SK-N-SH (cell line): ENCODE data around the gene CTRB1. TPM values are rescaled to one million over a fixed set of nuclear protein-coding genes. Genes with fewer than 3 reads are reported as not detected.

Experiments used
- CTCF ChIA-PET: fragments of 300-600, 350-600 bp; formaldehyde crosslinking; extraction: SDS; loops from one replicate; lab custom pipeline; 2021; lab: Yijun Ruan, JAX
- POLR2A ChIA-PET: fragments of 350-600 bp; sonication (Branson Sonifier 250); formaldehyde crosslinking; extraction: SDS; loops from one replicate; lab custom pipeline; 2020; ENCODE audit warnings: antibody characterized with exemption, inconsistent platforms; lab: Yijun Ruan, JAX
- DNase-seq: peaks from one replicate; pipeline ENCODE4 v3.0.0; 2012
- H2AFZ ChIP-seq: fragments of 200-600 bp; sonication (generic); 2 replicates; pipeline ENCODE4 v1.8.1; 2016; ENCODE audit warnings: antibody characterized with exemption, mild to moderate bottlenecking, low read depth
- H3F3A ChIP-seq: fragments of 200-600 bp; sonication (generic); replicated peaks from 2 replicates; pipeline ENCODE3; 2016; ENCODE audit warnings: antibody characterized with exemption, mild to moderate bottlenecking; ENCODE audit not compliant: insufficient read depth
- H3K27ac ChIP-seq, 2 experiments: fragments of 200-500 bp in 1 of 2; fragments of 200-600 bp in 1 of 2; sonication (Bioruptor generic) in 1 of 2; sonication (generic), shearing (Covaris generic) in 1 of 2; 2 replicates each; pipeline versions ENCODE4 v1.5.1 to v1.6.1; 2014 to 2016; ENCODE audit warnings: low read depth in 2 of 2, inconsistent platforms in 1 of 2, low read length in 1 of 2, mild to moderate bottlenecking in 1 of 2, mixed read lengths in 1 of 2
- H3K27me3 ChIP-seq: fragments of 200-600 bp; sonication (generic), shearing (Covaris generic); 2 replicates; pipeline ENCODE4 v1.6.1; 2016; ENCODE audit warnings: mixed run types; ENCODE audit not compliant: insufficient read depth
- H3K36me3 ChIP-seq, 2 experiments: fragments of 200-500 bp in 1 of 2; fragments of 200-600 bp in 1 of 2; sonication (Bioruptor generic) in 1 of 2; sonication (generic) in 1 of 2; replicated peaks in 1 of 2; 2 replicates each; pipeline versions ENCODE3 to v1.5.1; 2014 to 2016; ENCODE audit warnings: low read length in 1 of 2, mild to moderate bottlenecking in 1 of 2; ENCODE audit not compliant: insufficient read depth in 2 of 2, control insufficient read depth in 1 of 2
- H3K4me1 ChIP-seq, 2 experiments: fragments of 200-500 bp in 1 of 2; fragments of 200-600 bp in 1 of 2; sonication (Bioruptor generic) in 1 of 2; sonication (generic), shearing (Covaris generic) in 1 of 2; 2 replicates each; pipeline versions ENCODE4 v1.5.1 to v1.6.1; 2014 to 2016; ENCODE audit warnings: low read depth in 1 of 2, low read length in 1 of 2, mixed run types in 1 of 2; ENCODE audit not compliant: insufficient read depth in 2 of 2, control insufficient read depth in 1 of 2
- H3K4me2 ChIP-seq: fragments of 200-600 bp; sonication (generic), shearing (Covaris generic); 2 replicates; pipeline ENCODE4 v1.6.1; 2017; ENCODE audit warnings: mixed run types
- H3K4me3 ChIP-seq, 2 experiments: fragments of 200-500 bp in 1 of 2; fragments of 200-600 bp in 1 of 2; sonication (Bioruptor generic) in 1 of 2; sonication (generic), shearing (Covaris generic) in 1 of 2; 2 replicates each; pipeline versions ENCODE4 v1.5.1 to v1.8.1; 2014 to 2016; ENCODE audit warnings: low read depth in 2 of 2, inconsistent platforms in 1 of 2, low read length in 1 of 2, mild to moderate bottlenecking in 1 of 2, mixed read lengths in 1 of 2, moderate library complexity in 1 of 2
- H3K79me2 ChIP-seq: fragments of 200-600 bp; sonication (generic); 2 replicates; pipeline ENCODE4 v1.8.1; 2017; ENCODE audit warnings: mild to moderate bottlenecking; ENCODE audit not compliant: insufficient read depth
- H3K9ac ChIP-seq: fragments of 200-600 bp; sonication (generic); 2 replicates; pipeline ENCODE4 v1.6.1; 2017; ENCODE audit warnings: mixed run types
- H3K9me2 ChIP-seq: fragments of 200-600 bp; sonication (generic); 2 replicates; pipeline ENCODE4 v1.6.1; 2017; ENCODE audit warnings: mixed run types
- H3K9me3 ChIP-seq: fragments of 200-600 bp; sonication (generic); 2 replicates; pipeline ENCODE4 v1.6.1; 2017; ENCODE audit warnings: mixed run types, mild to moderate bottlenecking, moderate library complexity
- H4K20me1 ChIP-seq: fragments of 200-600 bp; sonication (generic); 2 replicates; pipeline ENCODE4 v1.6.1; 2017; ENCODE audit warnings: mild to moderate bottlenecking, mixed run types; ENCODE audit not compliant: insufficient read depth
- ELF1 ChIP-seq: IDR thresholded peaks from 2 replicates; pipeline ENCODE4 v1.4.0; 2012
- EP300 ChIP-seq, 2 experiments: IDR thresholded peaks; 2 replicates each; pipeline versions ENCODE4 v1.4.0 to v1.6.1; 2012; ENCODE audit warnings: borderline replicate concordance in 1 of 2, low read depth in 1 of 2, low read length in 1 of 2
- FOSL2 ChIP-seq: IDR thresholded peaks from 2 replicates; pipeline ENCODE4 v1.4.0; 2012; ENCODE audit warnings: low read depth, mild to moderate bottlenecking, moderate library complexity, borderline replicate concordance
- FOXJ3 ChIP-seq: sonication (generic); formaldehyde crosslinking; IDR thresholded peaks from 2 replicates; pipeline ENCODE4 v1.5.1; 2020; ENCODE audit warnings: mild to moderate bottlenecking, missing genetic modification reagents
- FOXM1 ChIP-seq: IDR thresholded peaks from 2 replicates; pipeline ENCODE4 v1.4.0; 2012; ENCODE audit warnings: low read depth, mild to moderate bottlenecking
- GABPA ChIP-seq: IDR thresholded peaks from 2 replicates; pipeline ENCODE4 v1.4.0; 2012; ENCODE audit warnings: low read depth, mild to moderate bottlenecking
- GATA2 ChIP-seq: sonication (generic); formaldehyde crosslinking; IDR thresholded peaks from 2 replicates; pipeline ENCODE4 v1.5.0; 2020; ENCODE audit warnings: mild to moderate bottlenecking, missing genetic modification reagents
- NRF1 ChIP-seq: IDR thresholded peaks from 2 replicates; pipeline ENCODE4 v1.6.1; 2012; ENCODE audit warnings: low read depth, mild to moderate bottlenecking, low read length
- POLR2AphosphoS5 ChIP-seq: IDR thresholded peaks from 2 replicates; pipeline ENCODE4 v1.6.1; 2012; ENCODE audit warnings: low read depth, low read length
- RAD21 ChIP-seq: IDR thresholded peaks from 2 replicates; pipeline ENCODE4 v1.6.1; 2012; ENCODE audit warnings: mild to moderate bottlenecking, low read length
- RFX5 ChIP-seq: IDR thresholded peaks from 2 replicates; pipeline ENCODE4 v1.6.1; 2012; ENCODE audit warnings: mild to moderate bottlenecking, improper control_type of control experiment, low read length
- TAF1 ChIP-seq: IDR thresholded peaks from 2 replicates; pipeline ENCODE4 v1.6.1; 2012; ENCODE audit warnings: low read depth, mild to moderate bottlenecking, low read length, moderate library complexity, borderline replicate concordance
- TCF12 ChIP-seq: IDR thresholded peaks from 2 replicates; pipeline ENCODE4 v1.4.0; 2012
- YY1 ChIP-seq: IDR thresholded peaks from 2 replicates; pipeline ENCODE4 v1.4.0; 2012; ENCODE audit warnings: low read depth, mild to moderate bottlenecking
- WGBS: methylation state at CpG from one replicate; pipeline ENCODE4 v1.1.6; 2017; ENCODE audit warnings: low lambda C conversion rate; 5-methylcytosine and 5-hydroxymethylcytosine counted together
- polyA plus RNA-seq, 3 experiments: library from polyadenylated mRNA; depleted of rRNA; stranded (reverse); fragments of >200 nt; gene quantifications; 2 replicates each; pipeline ENCODE4 v1.2.3, GENCODE V29; 2012
- TF ChIP-seq, protein P1 (sequence below): IDR thresholded peaks from 2 replicates; pipeline ENCODE4; 2012
- TF ChIP-seq, protein P2 (sequence below): IDR thresholded peaks from 2 replicates; pipeline ENCODE4 v1.4.0; 2012; ENCODE audit warnings: low read depth, borderline replicate concordance
- TF ChIP-seq, protein P3 (sequence below): IDR thresholded peaks from 2 replicates; pipeline ENCODE4 v1.4.0; 2012; ENCODE audit warnings: low read depth, borderline replicate concordance
- TF ChIP-seq, protein P4 (sequence below): IDR thresholded peaks from 2 replicates; pipeline ENCODE4 v1.6.1; 2012; ENCODE audit warnings: mild to moderate bottlenecking, low read depth, low read length, moderate library complexity

CTRB1 gene
- polyA plus RNA-seq, 1 of the 3 experiments (the other 2 are of a cell fraction): not detected

DNA sequence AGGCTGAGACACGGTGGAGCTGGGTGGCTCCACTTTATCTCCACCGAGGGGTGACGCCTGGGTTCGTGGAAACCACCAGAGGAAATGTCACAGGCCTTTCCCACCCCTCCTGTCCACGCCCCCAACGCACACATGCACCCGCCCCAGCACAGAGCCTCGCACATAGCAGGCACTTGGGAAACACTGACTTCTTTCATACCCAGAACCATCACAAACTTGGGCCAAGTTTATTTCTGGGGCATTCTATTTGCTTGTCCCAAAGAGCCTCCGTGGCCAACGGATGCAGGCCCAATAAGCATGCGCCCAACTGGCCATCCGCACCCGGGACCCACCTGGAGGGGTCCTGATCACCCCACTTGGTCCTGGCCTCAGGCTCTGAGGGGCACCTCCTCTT lies 29.4 kb downstream of the CTRB1 start:
- H3K4me1 ChIP-seq: peaks cover 72 to 73% of the 10 kb centered on the region in 2 experiments
- H3K9ac ChIP-seq: peak overlapping the region; percentile 98; the same call in 1 of the 2 replicates
- no peaks in the 10 kb centered on the region for H3K9me2 ChIP-seq
- ChIA-PET CTCF (interaction anchor here (1.4 to 3.1 kb wide), 2 partner anchors 14 to 137 kb away, joined by 3 to 25 read pairs; no protein-coding TSS in a partner anchor), POLR2A (no interaction called here)
- no peak for TF ChIP-seq FOXM1
- no peak for TF ChIP-seq POLR2AphosphoS5
- no peak for TF ChIP-seq TAF1
- TF ChIP-seq, protein P1, sequence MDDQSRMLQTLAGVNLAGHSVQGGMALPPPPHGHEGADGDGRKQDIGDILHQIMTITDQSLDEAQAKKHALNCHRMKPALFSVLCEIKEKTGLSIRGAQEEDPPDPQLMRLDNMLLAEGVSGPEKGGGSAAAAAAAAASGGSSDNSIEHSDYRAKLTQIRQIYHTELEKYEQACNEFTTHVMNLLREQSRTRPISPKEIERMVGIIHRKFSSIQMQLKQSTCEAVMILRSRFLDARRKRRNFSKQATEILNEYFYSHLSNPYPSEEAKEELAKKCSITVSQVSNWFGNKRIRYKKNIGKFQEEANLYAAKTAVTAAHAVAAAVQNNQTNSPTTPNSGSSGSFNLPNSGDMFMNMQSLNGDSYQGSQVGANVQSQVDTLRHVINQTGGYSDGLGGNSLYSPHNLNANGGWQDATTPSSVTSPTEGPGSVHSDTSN: no peak
- TF ChIP-seq RAD21: no peak
- TF ChIP-seq, protein P2, sequence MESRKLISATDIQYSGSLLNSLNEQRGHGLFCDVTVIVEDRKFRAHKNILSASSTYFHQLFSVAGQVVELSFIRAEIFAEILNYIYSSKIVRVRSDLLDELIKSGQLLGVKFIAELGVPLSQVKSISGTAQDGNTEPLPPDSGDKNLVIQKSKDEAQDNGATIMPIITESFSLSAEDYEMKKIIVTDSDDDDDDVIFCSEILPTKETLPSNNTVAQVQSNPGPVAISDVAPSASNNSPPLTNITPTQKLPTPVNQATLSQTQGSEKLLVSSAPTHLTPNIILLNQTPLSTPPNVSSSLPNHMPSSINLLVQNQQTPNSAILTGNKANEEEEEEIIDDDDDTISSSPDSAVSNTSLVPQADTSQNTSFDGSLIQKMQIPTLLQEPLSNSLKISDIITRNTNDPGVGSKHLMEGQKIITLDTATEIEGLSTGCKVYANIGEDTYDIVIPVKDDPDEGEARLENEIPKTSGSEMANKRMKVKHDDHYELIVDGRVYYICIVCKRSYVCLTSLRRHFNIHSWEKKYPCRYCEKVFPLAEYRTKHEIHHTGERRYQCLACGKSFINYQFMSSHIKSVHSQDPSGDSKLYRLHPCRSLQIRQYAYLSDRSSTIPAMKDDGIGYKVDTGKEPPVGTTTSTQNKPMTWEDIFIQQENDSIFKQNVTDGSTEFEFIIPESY: no peak
- TF ChIP-seq EP300 (IDR thresholded peaks at IDR 0.05; ENCODE audit: borderline replicate concordance in 1 of 2, low read depth in 1 of 2, low read length in 1 of 2): no peak
- no peak for TF ChIP-seq FOXJ3 (CRISPR knock-in tag)
- no peak for TF ChIP-seq NRF1
- no peak for TF ChIP-seq ELF1
- TF ChIP-seq RFX5: no peak
- TF ChIP-seq GABPA: no peak
- no peak for TF ChIP-seq FOSL2
- TF ChIP-seq, protein P3, sequence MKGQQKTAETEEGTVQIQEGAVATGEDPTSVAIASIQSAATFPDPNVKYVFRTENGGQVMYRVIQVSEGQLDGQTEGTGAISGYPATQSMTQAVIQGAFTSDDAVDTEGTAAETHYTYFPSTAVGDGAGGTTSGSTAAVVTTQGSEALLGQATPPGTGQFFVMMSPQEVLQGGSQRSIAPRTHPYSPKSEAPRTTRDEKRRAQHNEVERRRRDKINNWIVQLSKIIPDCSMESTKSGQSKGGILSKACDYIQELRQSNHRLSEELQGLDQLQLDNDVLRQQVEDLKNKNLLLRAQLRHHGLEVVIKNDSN: no peak
- TF ChIP-seq YY1: no peak
- TF ChIP-seq TCF12: no peak
- TF ChIP-seq, protein P4, sequence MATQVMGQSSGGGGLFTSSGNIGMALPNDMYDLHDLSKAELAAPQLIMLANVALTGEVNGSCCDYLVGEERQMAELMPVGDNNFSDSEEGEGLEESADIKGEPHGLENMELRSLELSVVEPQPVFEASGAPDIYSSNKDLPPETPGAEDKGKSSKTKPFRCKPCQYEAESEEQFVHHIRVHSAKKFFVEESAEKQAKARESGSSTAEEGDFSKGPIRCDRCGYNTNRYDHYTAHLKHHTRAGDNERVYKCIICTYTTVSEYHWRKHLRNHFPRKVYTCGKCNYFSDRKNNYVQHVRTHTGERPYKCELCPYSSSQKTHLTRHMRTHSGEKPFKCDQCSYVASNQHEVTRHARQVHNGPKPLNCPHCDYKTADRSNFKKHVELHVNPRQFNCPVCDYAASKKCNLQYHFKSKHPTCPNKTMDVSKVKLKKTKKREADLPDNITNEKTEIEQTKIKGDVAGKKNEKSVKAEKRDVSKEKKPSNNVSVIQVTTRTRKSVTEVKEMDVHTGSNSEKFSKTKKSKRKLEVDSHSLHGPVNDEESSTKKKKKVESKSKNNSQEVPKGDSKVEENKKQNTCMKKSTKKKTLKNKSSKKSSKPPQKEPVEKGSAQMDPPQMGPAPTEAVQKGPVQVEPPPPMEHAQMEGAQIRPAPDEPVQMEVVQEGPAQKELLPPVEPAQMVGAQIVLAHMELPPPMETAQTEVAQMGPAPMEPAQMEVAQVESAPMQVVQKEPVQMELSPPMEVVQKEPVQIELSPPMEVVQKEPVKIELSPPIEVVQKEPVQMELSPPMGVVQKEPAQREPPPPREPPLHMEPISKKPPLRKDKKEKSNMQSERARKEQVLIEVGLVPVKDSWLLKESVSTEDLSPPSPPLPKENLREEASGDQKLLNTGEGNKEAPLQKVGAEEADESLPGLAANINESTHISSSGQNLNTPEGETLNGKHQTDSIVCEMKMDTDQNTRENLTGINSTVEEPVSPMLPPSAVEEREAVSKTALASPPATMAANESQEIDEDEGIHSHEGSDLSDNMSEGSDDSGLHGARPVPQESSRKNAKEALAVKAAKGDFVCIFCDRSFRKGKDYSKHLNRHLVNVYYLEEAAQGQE: no peak
- no peak for TF ChIP-seq GATA2 (CRISPR knock-in tag)
- H3F3A ChIP-seq: peaks cover 30% of the 10 kb centered on the region
- 91% methylated on average over 10 of the region's 13 CpGs for WGBS
- no peak overlapping the region for H2AFZ ChIP-seq
- H3K4me2 ChIP-seq: peak overlapping the region; percentile 81; the same call in 1 of the 2 replicates
- peaks cover 60% of the 10 kb centered on the region for H4K20me1 ChIP-seq
- no peaks in the 10 kb centered on the region for H3K9me3 ChIP-seq
- no peak overlapping the region for H3K4me3 ChIP-seq
- H3K27ac ChIP-seq: peak overlapping the region in 1 of 2 experiments; percentile 98; a peak in 2 of 4 replicates
- DNase-seq: no peak
- peaks cover 94% of the 10 kb centered on the region for H3K79me2 ChIP-seq
- no peaks in the 10 kb centered on the region for H3K27me3 ChIP-seq
- peaks cover 0 to 3% of the 10 kb centered on the region in 2 experiments for H3K36me3 ChIP-seq
